Esophagus squamous epithelium (tissue), 5 donors: ENCODE measurements around the gene PCDHB13. TPM values are rescaled to one million over a fixed set of nuclear protein-coding genes. Genes with fewer than 3 reads are reported as not detected.

ENCODE experiments used
- DNase-seq: peaks from one replicate; lab custom pipeline; 2025; lab: John Stamatoyannopoulos, UW
- H3K27ac ChIP-seq, 4 donors: fragments of 200-600 bp; sonication (generic); one replicate each; pipeline ENCODE4 v1.5.1; 2016 to 2019; ENCODE audit warnings: mild to moderate bottlenecking in 1 of 4
- H3K27me3 ChIP-seq, 4 donors: fragments of 200-600 bp; sonication (generic); 1 replicate in 3 of 4; 2 replicates in 1 of 4; pipeline versions ENCODE4 v1.5.1 to v1.6.0; 2017 to 2021; ENCODE audit warnings: antibody characterized with exemption in 1 of 4
- H3K36me3 ChIP-seq, 3 donors: fragments of 200-600 bp; sonication (generic); one replicate each; pipeline ENCODE4 v1.5.1; 2016 to 2019
- H3K4me1 ChIP-seq, 3 donors: fragments of 200-600 bp; sonication (generic); one replicate each; pipeline ENCODE4 v1.5.1; 2017 to 2019
- H3K4me3 ChIP-seq, 4 donors: fragments of 200-600 bp; sonication (generic); 1 replicate in 3 of 4; 2 replicates in 1 of 4; pipeline ENCODE4 v1.5.1; 2016 to 2019; ENCODE audit warnings: mild to moderate bottlenecking in 2 of 4, moderate library complexity in 1 of 4
- H3K9me3 ChIP-seq, 3 donors: fragments of 200-600 bp; sonication (generic); one replicate each; pipeline ENCODE4 v1.5.1; 2016 to 2019
- CTCF ChIP-seq, 6 experiments: fragments of 450-650 bp in 4 of 6; fragments of 200-600 bp in 2 of 6; sonication (generic) in 2 of 6; IDR thresholded peaks; one replicate each; pipeline ENCODE4 v1.5.1; 2016 to 2019; ENCODE audit warnings: antibody characterized with exemption in 6 of 6, mild to moderate bottlenecking in 4 of 6, moderate library complexity in 4 of 6
- POLR2A ChIP-seq, 4 donors: fragments of 450-650 bp; IDR thresholded peaks; one replicate each; pipeline ENCODE4 v1.6.1; 2017; ENCODE audit warnings: antibody characterized with exemption in 4 of 4, mild to moderate bottlenecking in 4 of 4, moderate library complexity in 3 of 4
- whole genome bisulfite sequencing, 2 donors: methylation state at CpG; one replicate each; pipeline ENCODE4 v1.1.5; 2018; 5-methylcytosine and 5-hydroxymethylcytosine counted together
- intact Hi-C: fragments of 100-400 bp; cut with DNase I; formaldehyde crosslinking; loops from one replicate; pipeline ENCODE4 v1.15.0; 2022
- total RNA-seq, 4 donors: library from RNA; depleted of rRNA; stranded (reverse); fragments of >200 nt; gene quantifications; one replicate each; pipeline ENCODE4 v1.1.0, GENCODE V29; 2016
- donor health status: DM: yes; HTN: yes; CAD: no.

The PCDHB13 gene
- total RNA-seq, 4 donors from 2014 or later: 2.0 to 2.7 (median 2.3) TPM

GRCh38 chr5:141250576-141250975, 36.9 kb downstream of the PCDHB13 start:
- intact Hi-C loops: no loop called here
- TF ChIP-seq CTCF (IDR thresholded peaks at IDR 0.05): no peak
- no peak for TF ChIP-seq POLR2A (IDR thresholded peaks at IDR 0.05)
- DNase-seq: no peak
- H3K27me3 ChIP-seq: no peaks in the 10 kb centered on the region
- H3K4me1 ChIP-seq: no peaks in the 10 kb centered on the region
- no peaks in the 10 kb centered on the region for H3K36me3 ChIP-seq
- peaks cover 0 to 100% (median 87%) of the 10 kb centered on the region in 3 donors for H3K9me3 ChIP-seq
- H3K27ac ChIP-seq: no peak overlapping the region
- no peak overlapping the region for H3K4me3 ChIP-seq

GRCh38 chr5:141258464-141258863, 44.7 kb downstream of the PCDHB13 start:
- no peak for DNase-seq
- Histone ChIP-seq H3K27me3 (no peaks in the 10 kb centered on the region), H3K36me3 (no peaks in the 10 kb centered on the region), H3K4me3 (no peak overlapping the region), H3K9me3 (peaks cover 11 to 100% (median 96%) of the 10 kb centered on the region in 3 donors), H3K27ac (no peak overlapping the region), H3K4me1 (no peaks in the 10 kb centered on the region)
- no peak for TF ChIP-seq POLR2A (IDR thresholded peaks at IDR 0.05)
- TF ChIP-seq CTCF (IDR thresholded peaks at IDR 0.05): no peak
- intact Hi-C loops: no loop called here

GRCh38 chr5:141258948-141259347, 45.2 kb downstream of the PCDHB13 start:
- Histone ChIP-seq H3K4me3 (no peak overlapping the region), H3K27ac (no peak overlapping the region), H3K36me3 (no peaks in the 10 kb centered on the region), H3K9me3 (peaks cover 11 to 100% (median 96%) of the 10 kb centered on the region in 3 donors), H3K27me3 (no peaks in the 10 kb centered on the region), H3K4me1 (no peaks in the 10 kb centered on the region)
- intact Hi-C loops: no loop called here
- no peak for DNase-seq
- no peak for TF ChIP-seq CTCF (IDR thresholded peaks at IDR 0.05)

- Histone ChIP-seq H3K4me3 (no peak overlapping the region), H3K9me3 (peaks cover 15 to 100% (median 98%) of the 10 kb centered on the region in 3 donors), H3K27me3 (no peaks in the 10 kb centered on the region), H3K4me1 (no peaks in the 10 kb centered on the region), H3K36me3 (no peaks in the 10 kb centered on the region), H3K27ac (no peak overlapping the region)
- TF ChIP-seq CTCF (IDR thresholded peaks at IDR 0.05): no peak
- TF ChIP-seq POLR2A (IDR thresholded peaks at IDR 0.05): no peak
- 61 to 70% methylated on average over 5 of the region's 5 CpGs for WGBS, 2 donors
- intact Hi-C loops: no loop called here
- no peak for DNase-seq
These were observed 46.9 kb downstream of the PCDHB13 start for GRCh38 chr5:141260458-141261237.

GRCh38 chr5:141261238-141261546, 47.5 kb downstream of the PCDHB13 start:
- WGBS, 2 donors: 43 to 75% methylated on average over 1 of the region's 1 CpG
- TF ChIP-seq CTCF (IDR thresholded peaks at IDR 0.05) (no peak), POLR2A (IDR thresholded peaks at IDR 0.05) (no peak)
- Histone ChIP-seq H3K27me3 (no peaks in the 10 kb centered on the region), H3K4me1 (no peaks in the 10 kb centered on the region), H3K9me3 (peaks cover 15 to 100% (median 99%) of the 10 kb centered on the region in 3 donors), H3K27ac (no peak overlapping the region), H3K4me3 (no peak overlapping the region), H3K36me3 (no peaks in the 10 kb centered on the region)
- DNase-seq: no peak
- intact Hi-C loops: no loop called here

Other genes starting within 250 kb of the PCDHB13 start
- 1 to 10 TPM in 1 of 4 donors, under 1 TPM in 1, not detected in 2; 0.19 to 2.2 TPM for gene PCDHAC2, start 247.4 kb upstream of the PCDHB13 start, total RNA-seq
- gene PCDHB1, start 162.5 kb upstream of the PCDHB13 start, total RNA-seq: not detected
- gene PCDHB2, start 119.3 kb upstream of the PCDHB13 start, total RNA-seq: 1 to 10 TPM in 2 of 4 donors, under 1 TPM in 2; 0.53 to 2.3 (median 0.97) TPM
- under 1 TPM; 0.30 to 0.76 (median 0.71) TPM for gene PCDHB3, start 113.4 kb upstream of the PCDHB13 start, total RNA-seq
- 1 to 10 TPM in 2 of 4 donors, under 1 TPM in 2; 0.30 to 2.4 (median 1.3) TPM for gene PCDHB4, start 92.1 kb upstream of the PCDHB13 start, total RNA-seq
- 1 to 10 TPM in 2 of 4 donors, under 1 TPM in 2; 0.11 to 1.3 (median 0.86) TPM for gene PCDHB5, start 78.7 kb upstream of the PCDHB13 start, total RNA-seq
- under 1 TPM in 1 of 4 donors, not detected in 3; 0.19 TPM for gene PCDHB6, start 63.9 kb upstream of the PCDHB13 start, total RNA-seq
- under 1 TPM in 3 of 4 donors, not detected in 1; 0.76 to 0.95 (median 0.87) TPM for gene PCDHB7, start 41.3 kb upstream of the PCDHB13 start, total RNA-seq
- gene PCDHB8, start 36.1 kb upstream of the PCDHB13 start, total RNA-seq: under 1 TPM in 3 of 4 donors, not detected in 1; 0.09 to 0.38 (median 0.32) TPM
- gene PCDHB16, start 31.5 kb upstream of the PCDHB13 start, total RNA-seq: 1 to 10 TPM in 1 of 4 donors, under 1 TPM in 3; 0.11 to 1.3 (median 0.61) TPM
- gene PCDHB9, start 26.8 kb upstream of the PCDHB13 start, total RNA-seq: under 1 TPM in 3 of 4 donors, not detected in 1; 0.30 to 0.57 (median 0.44) TPM
- 1 to 10 TPM in 2 of 4 donors, under 1 TPM in 2; 0.26 to 1.3 (median 0.76) TPM for gene PCDHB10, start 21.6 kb upstream of the PCDHB13 start, total RNA-seq
- 1 to 10 TPM in 1 of 4 donors, under 1 TPM in 3; 0.26 to 2.1 (median 0.49) TPM for gene PCDHB11, start 14.3 kb upstream of the PCDHB13 start, total RNA-seq
- gene PCDHB12, start 5.2 kb upstream of the PCDHB13 start, total RNA-seq: 1 to 10 TPM in 3 of 4 donors, under 1 TPM in 1; 0.22 to 2.6 (median 1.6) TPM
- gene PCDHB14, start 9.4 kb downstream of the PCDHB13 start, total RNA-seq: 1 to 10 TPM; 1.5 to 2.9 (median 2.4) TPM
- 1 to 10 TPM in 2 of 4 donors, under 1 TPM in 2; 0.09 to 1.3 (median 1.0) TPM for gene PCDHB15, start 31.5 kb downstream of the PCDHB13 start, total RNA-seq
- 1 to 10 TPM in 1 of 4 donors, under 1 TPM in 3; 0.29 to 2.2 (median 0.87) TPM for gene SLC25A2, start 90.1 kb downstream of the PCDHB13 start, total RNA-seq
- 10 to 100 TPM; 29.8 to 42.3 (median 35.6) TPM for gene TAF7, start 106.9 kb downstream of the PCDHB13 start, total RNA-seq
- gene PCDHGA1, start 116.6 kb downstream of the PCDHB13 start, total RNA-seq: under 1 TPM; 0.19 to 0.66 (median 0.34) TPM
- gene PCDHGA2, start 124.8 kb downstream of the PCDHB13 start, total RNA-seq: 1 to 10 TPM in 1 of 4 donors, under 1 TPM in 3; 0.15 to 2.9 (median 0.61) TPM
- gene PCDHGA3, start 129.9 kb downstream of the PCDHB13 start, total RNA-seq: 1 to 10 TPM in 1 of 4 donors, under 1 TPM in 3; 0.45 to 1.5 (median 0.52) TPM
- gene PCDHGB1, start 136.2 kb downstream of the PCDHB13 start, total RNA-seq: 1 to 10 TPM in 3 of 4 donors, under 1 TPM in 1; 0.29 to 1.9 (median 1.5) TPM
- 1 to 10 TPM in 2 of 4 donors, under 1 TPM in 2; 0.12 to 2.9 (median 1.1) TPM for gene PCDHGA4, start 141.1 kb downstream of the PCDHB13 start, total RNA-seq
- 1 to 10 TPM in 3 of 4 donors, under 1 TPM in 1; 0.09 to 2.9 (median 1.8) TPM for gene PCDHGB2, start 146.1 kb downstream of the PCDHB13 start, total RNA-seq
- 1 to 10 TPM in 3 of 4 donors, under 1 TPM in 1; 0.38 to 2.3 (median 1.8) TPM for gene PCDHGA5, start 150.2 kb downstream of the PCDHB13 start, total RNA-seq
- gene PCDHGB3, start 156.3 kb downstream of the PCDHB13 start, total RNA-seq: 1 to 10 TPM in 3 of 4 donors, under 1 TPM in 1; 0.26 to 2.7 (median 2.2) TPM
- 1 to 10 TPM in 3 of 4 donors, under 1 TPM in 1; 0.76 to 2.9 (median 2.0) TPM for gene PCDHGA6, start 160.0 kb downstream of the PCDHB13 start, total RNA-seq
- gene PCDHGA7, start 168.8 kb downstream of the PCDHB13 start, total RNA-seq: 1 to 10 TPM in 3 of 4 donors, under 1 TPM in 1; 0.32 to 3.2 (median 2.5) TPM
- 1 to 10 TPM; 1.2 to 3.8 (median 2.8) TPM for gene PCDHGB4, start 173.8 kb downstream of the PCDHB13 start, total RNA-seq
- gene PCDHGA8, start 178.7 kb downstream of the PCDHB13 start, total RNA-seq: 1 to 10 TPM in 3 of 4 donors, under 1 TPM in 1; 0.41 to 1.7 (median 1.4) TPM
- 1 to 10 TPM; 5.5 to 7.5 (median 6.7) TPM for gene PCDHGB5, start 184.0 kb downstream of the PCDHB13 start, total RNA-seq
- gene PCDHGA9, start 188.9 kb downstream of the PCDHB13 start, total RNA-seq: 1 to 10 TPM; 3.8 to 5.5 (median 5.1) TPM
- 1 to 10 TPM; 1.4 to 5.7 (median 4.2) TPM for gene PCDHGB6, start 194.1 kb downstream of the PCDHB13 start, total RNA-seq
- 1 to 10 TPM; 4.1 to 8.0 (median 7.3) TPM for gene PCDHGA10, start 199.1 kb downstream of the PCDHB13 start, total RNA-seq
- gene PCDHGB7, start 203.8 kb downstream of the PCDHB13 start, total RNA-seq: 10 to 100 TPM in 1 of 4 donors, 1 to 10 TPM in 3; 4.1 to 10.9 (median 5.8) TPM
- gene PCDHGA11, start 207.1 kb downstream of the PCDHB13 start, total RNA-seq: 1 to 10 TPM; 1.1 to 4.2 (median 3.5) TPM
- 1 to 10 TPM; 2.0 to 8.0 (median 2.5) TPM for gene PCDHGA12, start 216.6 kb downstream of the PCDHB13 start, total RNA-seq